HepG2 (cell line): Measurements from ENCODE around the gene TOB1. TPM values are rescaled to one million over a fixed set of nuclear protein-coding genes. Genes with fewer than 3 reads are reported as not detected.

Experiments
- ELF4 ChIP-seq: sonication (generic); formaldehyde crosslinking; IDR thresholded peaks from 2 replicates; pipeline ENCODE4 v1.5.0; 2020; ENCODE audit warnings: missing genetic modification reagents, mild to moderate bottlenecking, moderate library complexity, borderline replicate concordance
- JUN ChIP-seq: sonication (generic); formaldehyde crosslinking; IDR thresholded peaks from 2 replicates; pipeline ENCODE4 v1.4.0; 2020; ENCODE audit warnings: mild to moderate bottlenecking, missing genetic modification reagents
- NCOR1 ChIP-seq: fragments of 200-600 bp; sonication (generic); IDR thresholded peaks from 2 replicates; pipeline ENCODE4 v1.7.0; 2017; ENCODE audit warnings: antibody characterized with exemption, low read length, borderline replicate concordance
- REXO4 ChIP-seq: sonication (generic); formaldehyde crosslinking; IDR thresholded peaks from 2 replicates; pipeline ENCODE4 v1.8.0; 2022; ENCODE audit warnings: missing genetic modification reagents, mild to moderate bottlenecking, borderline replicate concordance
- SAP130 ChIP-seq: IDR thresholded peaks from 2 replicates; pipeline ENCODE4 v1.6.1; 2016; ENCODE audit warnings: low read depth
- ZIK1 ChIP-seq: sonication (generic); formaldehyde crosslinking; IDR thresholded peaks from 2 replicates; pipeline ENCODE4 v1.5.0; 2020; ENCODE audit warnings: mild to moderate bottlenecking, low read depth, missing genetic modification reagents, borderline replicate concordance
- ZNF317 ChIP-seq: sonication (generic); formaldehyde crosslinking; IDR thresholded peaks from 2 replicates; pipeline ENCODE4 v1.5.0; 2020; ENCODE audit warnings: mild to moderate bottlenecking, missing genetic modification reagents
- ZNF367 ChIP-seq: sonication (generic); formaldehyde crosslinking; IDR thresholded peaks from 2 replicates; pipeline ENCODE4 v1.4.0; 2020; ENCODE audit warnings: missing genetic modification reagents, borderline replicate concordance
- polyA plus RNA-seq, 8 experiments: library from polyadenylated mRNA; depleted of rRNA in 3 of 8; stranded (reverse) in 7 of 8; unstranded in 1 of 8; fragments of >200 nt; fragmentation: Illumina TruSeq in 4 of 8; extraction: Trizol in 4 of 8; gene quantifications; 2 replicates each; pipeline versions ENCODE4 v1.2.1 to v1.2.3, GENCODE V29; 2011 to 2016; ENCODE audit warnings: low read depth in 4 of 8, missing spikeins in 1 of 8, mixed read lengths in 1 of 8; ENCODE audit not compliant: insufficient read depth in 1 of 8
- total RNA-seq, 5 experiments: library from RNA; depleted of rRNA; stranded (reverse); fragments of >200 nt; fragmentation: Illumina TruSeq; extraction: Trizol; gene quantifications; 2 replicates each; pipeline ENCODE4 v1.2.3, GENCODE V29; 2016; ENCODE audit warnings: low read depth in 1 of 5
- TF ChIP-seq, protein P1 (sequence below): sonication (generic); formaldehyde crosslinking; IDR thresholded peaks from 2 replicates; pipeline ENCODE4 v1.8.0; 2022; ENCODE audit warnings: missing genetic modification reagents, mild to moderate bottlenecking, borderline replicate concordance
- TF ChIP-seq, protein P2 (sequence below): sonication (generic); formaldehyde crosslinking; IDR thresholded peaks from 2 replicates; pipeline ENCODE4 v1.8.1; 2022; ENCODE audit warnings: mild to moderate bottlenecking, missing genetic modification reagents
- TF ChIP-seq, protein P3 (sequence below): sonication (generic); formaldehyde crosslinking; IDR thresholded peaks from 2 replicates; pipeline ENCODE4 v1.4.0; 2020; ENCODE audit warnings: missing genetic modification reagents, borderline replicate concordance
- TF ChIP-seq, protein P4 (sequence below): IDR thresholded peaks from 2 replicates; pipeline ENCODE4 v1.6.1; 2016; ENCODE audit warnings: low read depth, control low read depth
- TF ChIP-seq, protein P5 (sequence below): sonication (generic); formaldehyde crosslinking; IDR thresholded peaks from 2 replicates; pipeline ENCODE4 v1.5.0; 2020; ENCODE audit warnings: missing genetic modification reagents
- TF ChIP-seq, protein P6 (sequence below): sonication (generic); formaldehyde crosslinking; IDR thresholded peaks from 2 replicates; pipeline ENCODE4 v1.5.0; 2020; ENCODE audit warnings: missing genetic modification reagents
- TF ChIP-seq, protein P7 (sequence below): sonication (generic); formaldehyde crosslinking; conservative IDR thresholded peaks from 2 replicates; pipeline ENCODE4 v1.8.0; 2022; ENCODE audit warnings: low read depth, missing genetic modification reagents

Gene TOB1
- total and polyA plus RNA-seq, 2 of the 13 experiments (the other 11 are each of a cell fraction or from before 2014, with no cell fraction given): 21.9 to 57.7 TPM

DNA sequence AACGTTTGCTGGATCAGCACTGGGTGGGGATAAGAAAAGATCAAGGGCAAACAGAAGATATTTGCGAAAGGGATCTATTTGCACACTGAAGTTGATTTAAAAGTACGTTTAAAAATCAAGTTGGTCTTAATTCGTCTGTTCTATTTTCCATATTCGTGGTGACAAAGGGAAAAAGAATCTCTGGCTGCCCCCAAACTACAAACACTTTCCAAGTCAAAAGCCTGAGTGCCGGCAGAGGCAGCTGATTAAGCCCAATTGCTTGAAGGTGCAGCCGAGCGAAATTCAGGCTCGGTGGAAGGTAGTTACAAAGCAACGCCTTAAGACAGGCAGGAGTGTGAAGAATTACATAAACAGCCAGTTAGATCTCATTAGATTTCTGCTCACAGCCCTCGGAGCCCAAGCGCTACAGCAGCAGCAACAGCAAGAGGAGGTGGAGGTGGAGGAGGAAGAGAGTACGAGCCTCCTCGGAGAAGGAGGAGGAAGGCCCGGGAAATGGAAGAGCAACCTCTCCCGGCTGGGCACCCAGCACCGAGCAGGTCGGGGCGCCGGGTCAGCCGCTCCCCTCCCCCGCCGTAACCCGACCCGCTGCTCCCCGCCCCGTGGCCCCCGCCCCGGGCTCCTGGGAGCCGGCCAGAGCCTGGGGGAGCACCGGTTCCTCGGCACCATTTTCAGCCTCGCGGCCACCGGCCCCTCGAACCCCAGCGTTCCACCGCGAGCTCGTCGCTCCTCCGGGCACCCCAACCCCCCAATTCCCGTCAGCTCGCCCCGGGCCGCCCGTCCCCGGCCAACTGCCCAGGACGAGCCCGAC lies 890 bp downstream of the TOB1 start (continued):
- TF ChIP-seq, protein P1, sequence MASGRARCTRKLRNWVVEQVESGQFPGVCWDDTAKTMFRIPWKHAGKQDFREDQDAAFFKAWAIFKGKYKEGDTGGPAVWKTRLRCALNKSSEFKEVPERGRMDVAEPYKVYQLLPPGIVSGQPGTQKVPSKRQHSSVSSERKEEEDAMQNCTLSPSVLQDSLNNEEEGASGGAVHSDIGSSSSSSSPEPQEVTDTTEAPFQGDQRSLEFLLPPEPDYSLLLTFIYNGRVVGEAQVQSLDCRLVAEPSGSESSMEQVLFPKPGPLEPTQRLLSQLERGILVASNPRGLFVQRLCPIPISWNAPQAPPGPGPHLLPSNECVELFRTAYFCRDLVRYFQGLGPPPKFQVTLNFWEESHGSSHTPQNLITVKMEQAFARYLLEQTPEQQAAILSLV (CRISPR knock-in tag): no peak
- TF ChIP-seq ZNF367 (CRISPR knock-in tag) (peak; percentile 86; the same call in 1 of the 2 replicates), ZNF317 (CRISPR knock-in tag) (no peak), SAP130 (peak; percentile 59), JUN (CRISPR knock-in tag) (no peak), NCOR1 (peak; percentile 72), ELF4 (CRISPR knock-in tag) (0 out of 2 replicates have a peak, but pooled peaks have one; percentile 39), ZIK1 (CRISPR knock-in tag) (no peak), REXO4 (CRISPR knock-in tag) (no peak)
- TF ChIP-seq, protein P2, sequence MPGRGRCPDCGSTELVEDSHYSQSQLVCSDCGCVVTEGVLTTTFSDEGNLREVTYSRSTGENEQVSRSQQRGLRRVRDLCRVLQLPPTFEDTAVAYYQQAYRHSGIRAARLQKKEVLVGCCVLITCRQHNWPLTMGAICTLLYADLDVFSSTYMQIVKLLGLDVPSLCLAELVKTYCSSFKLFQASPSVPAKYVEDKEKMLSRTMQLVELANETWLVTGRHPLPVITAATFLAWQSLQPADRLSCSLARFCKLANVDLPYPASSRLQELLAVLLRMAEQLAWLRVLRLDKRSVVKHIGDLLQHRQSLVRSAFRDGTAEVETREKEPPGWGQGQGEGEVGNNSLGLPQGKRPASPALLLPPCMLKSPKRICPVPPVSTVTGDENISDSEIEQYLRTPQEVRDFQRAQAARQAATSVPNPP (CRISPR knock-in tag): peak; percentile 70; the same call in 1 of the 2 replicates
- TF ChIP-seq, protein P3, sequence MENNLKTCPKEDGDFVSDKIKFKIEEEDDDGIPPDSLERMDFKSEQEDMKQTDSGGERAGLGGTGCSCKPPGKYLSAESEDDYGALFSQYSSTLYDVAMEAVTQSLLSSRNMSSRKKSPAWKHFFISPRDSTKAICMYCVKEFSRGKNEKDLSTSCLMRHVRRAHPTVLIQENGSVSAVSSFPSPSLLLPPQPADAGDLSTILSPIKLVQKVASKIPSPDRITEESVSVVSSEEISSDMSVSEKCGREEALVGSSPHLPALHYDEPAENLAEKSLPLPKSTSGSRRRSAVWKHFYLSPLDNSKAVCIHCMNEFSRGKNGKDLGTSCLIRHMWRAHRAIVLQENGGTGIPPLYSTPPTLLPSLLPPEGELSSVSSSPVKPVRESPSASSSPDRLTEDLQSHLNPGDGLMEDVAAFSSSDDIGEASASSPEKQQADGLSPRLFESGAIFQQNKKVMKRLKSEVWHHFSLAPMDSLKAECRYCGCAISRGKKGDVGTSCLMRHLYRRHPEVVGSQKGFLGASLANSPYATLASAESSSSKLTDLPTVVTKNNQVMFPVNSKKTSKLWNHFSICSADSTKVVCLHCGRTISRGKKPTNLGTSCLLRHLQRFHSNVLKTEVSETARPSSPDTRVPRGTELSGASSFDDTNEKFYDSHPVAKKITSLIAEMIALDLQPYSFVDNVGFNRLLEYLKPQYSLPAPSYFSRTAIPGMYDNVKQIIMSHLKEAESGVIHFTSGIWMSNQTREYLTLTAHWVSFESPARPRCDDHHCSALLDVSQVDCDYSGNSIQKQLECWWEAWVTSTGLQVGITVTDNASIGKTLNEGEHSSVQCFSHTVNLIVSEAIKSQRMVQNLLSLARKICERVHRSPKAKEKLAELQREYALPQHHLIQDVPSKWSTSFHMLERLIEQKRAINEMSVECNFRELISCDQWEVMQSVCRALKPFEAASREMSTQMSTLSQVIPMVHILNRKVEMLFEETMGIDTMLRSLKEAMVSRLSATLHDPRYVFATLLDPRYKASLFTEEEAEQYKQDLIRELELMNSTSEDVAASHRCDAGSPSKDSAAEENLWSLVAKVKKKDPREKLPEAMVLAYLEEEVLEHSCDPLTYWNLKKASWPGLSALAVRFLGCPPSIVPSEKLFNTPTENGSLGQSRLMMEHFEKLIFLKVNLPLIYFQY (CRISPR knock-in tag): peak; percentile 64; the same call in 1 of the 2 replicates
- TF ChIP-seq, protein P4, sequence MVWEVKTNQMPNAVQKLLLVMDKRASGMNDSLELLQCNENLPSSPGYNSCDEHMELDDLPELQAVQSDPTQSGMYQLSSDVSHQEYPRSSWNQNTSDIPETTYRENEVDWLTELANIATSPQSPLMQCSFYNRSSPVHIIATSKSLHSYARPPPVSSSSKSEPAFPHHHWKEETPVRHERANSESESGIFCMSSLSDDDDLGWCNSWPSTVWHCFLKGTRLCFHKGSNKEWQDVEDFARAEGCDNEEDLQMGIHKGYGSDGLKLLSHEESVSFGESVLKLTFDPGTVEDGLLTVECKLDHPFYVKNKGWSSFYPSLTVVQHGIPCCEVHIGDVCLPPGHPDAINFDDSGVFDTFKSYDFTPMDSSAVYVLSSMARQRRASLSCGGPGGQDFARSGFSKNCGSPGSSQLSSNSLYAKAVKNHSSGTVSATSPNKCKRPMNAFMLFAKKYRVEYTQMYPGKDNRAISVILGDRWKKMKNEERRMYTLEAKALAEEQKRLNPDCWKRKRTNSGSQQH (CRISPR knock-in tag): 0 out of 2 replicates have a peak, but pooled peaks have one; percentile 23
- TF ChIP-seq, protein P5, sequence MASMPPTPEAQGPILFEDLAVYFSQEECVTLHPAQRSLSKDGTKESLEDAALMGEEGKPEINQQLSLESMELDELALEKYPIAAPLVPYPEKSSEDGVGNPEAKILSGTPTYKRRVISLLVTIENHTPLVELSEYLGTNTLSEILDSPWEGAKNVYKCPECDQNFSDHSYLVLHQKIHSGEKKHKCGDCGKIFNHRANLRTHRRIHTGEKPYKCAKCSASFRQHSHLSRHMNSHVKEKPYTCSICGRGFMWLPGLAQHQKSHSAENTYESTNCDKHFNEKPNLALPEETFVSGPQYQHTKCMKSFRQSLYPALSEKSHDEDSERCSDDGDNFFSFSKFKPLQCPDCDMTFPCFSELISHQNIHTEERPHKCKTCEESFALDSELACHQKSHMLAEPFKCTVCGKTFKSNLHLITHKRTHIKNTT (CRISPR knock-in tag): no peak
- TF ChIP-seq, protein P6, sequence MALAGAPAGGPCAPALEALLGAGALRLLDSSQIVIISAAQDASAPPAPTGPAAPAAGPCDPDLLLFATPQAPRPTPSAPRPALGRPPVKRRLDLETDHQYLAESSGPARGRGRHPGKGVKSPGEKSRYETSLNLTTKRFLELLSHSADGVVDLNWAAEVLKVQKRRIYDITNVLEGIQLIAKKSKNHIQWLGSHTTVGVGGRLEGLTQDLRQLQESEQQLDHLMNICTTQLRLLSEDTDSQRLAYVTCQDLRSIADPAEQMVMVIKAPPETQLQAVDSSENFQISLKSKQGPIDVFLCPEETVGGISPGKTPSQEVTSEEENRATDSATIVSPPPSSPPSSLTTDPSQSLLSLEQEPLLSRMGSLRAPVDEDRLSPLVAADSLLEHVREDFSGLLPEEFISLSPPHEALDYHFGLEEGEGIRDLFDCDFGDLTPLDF (CRISPR knock-in tag): 0 out of 2 replicates have a peak, but pooled peaks have one; percentile 25
- TF ChIP-seq, protein P7, sequence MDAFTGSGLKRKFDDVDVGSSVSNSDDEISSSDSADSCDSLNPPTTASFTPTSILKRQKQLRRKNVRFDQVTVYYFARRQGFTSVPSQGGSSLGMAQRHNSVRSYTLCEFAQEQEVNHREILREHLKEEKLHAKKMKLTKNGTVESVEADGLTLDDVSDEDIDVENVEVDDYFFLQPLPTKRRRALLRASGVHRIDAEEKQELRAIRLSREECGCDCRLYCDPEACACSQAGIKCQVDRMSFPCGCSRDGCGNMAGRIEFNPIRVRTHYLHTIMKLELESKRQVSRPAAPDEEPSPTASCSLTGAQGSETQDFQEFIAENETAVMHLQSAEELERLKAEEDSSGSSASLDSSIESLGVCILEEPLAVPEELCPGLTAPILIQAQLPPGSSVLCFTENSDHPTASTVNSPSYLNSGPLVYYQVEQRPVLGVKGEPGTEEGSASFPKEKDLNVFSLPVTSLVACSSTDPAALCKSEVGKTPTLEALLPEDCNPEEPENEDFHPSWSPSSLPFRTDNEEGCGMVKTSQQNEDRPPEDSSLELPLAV (CRISPR knock-in tag): 0 out of 2 replicates have a peak, but pooled peaks have one; percentile 55
